CD8-positive, alpha-beta memory T cell (primary cell): ENCODE data around the gene ITPR2. TPM values are rescaled to one million over a fixed set of nuclear protein-coding genes. Genes with fewer than 3 reads are reported as not detected.

Experiments
- CTCF ChIA-PET: fragments of 350-600 bp; sonication (Branson Sonifier 250); formaldehyde crosslinking; loops from one replicate; lab custom pipeline; 2021; ENCODE audit warnings: antibody characterized with exemption; lab: Charles Lee
- POLR2A ChIA-PET: fragments of 350-600 bp; sonication (Branson Sonifier 250); formaldehyde crosslinking; loops from one replicate; lab custom pipeline; 2021; ENCODE audit warnings: antibody characterized with exemption; lab: Charles Lee
- DNase-seq, 5 donors: peaks; one replicate each; pipeline versions ENCODE4 v3.0.0 to v3.0.0-alpha.2; 2020 to 2022; ENCODE audit warnings: mixed read lengths in 1 of 5
- H3K27ac ChIP-seq: one replicate; pipeline ENCODE4 v1.7.0; 2013; ENCODE audit warnings: low read depth, mild to moderate bottlenecking, low read length, moderate library complexity
- H3K27me3 ChIP-seq: 2 replicates; pipeline ENCODE4 v1.7.0; 2013; ENCODE audit warnings: low read length, mild to moderate bottlenecking; ENCODE audit not compliant: insufficient read depth, poor library complexity, severe bottlenecking
- H3K36me3 ChIP-seq: 2 replicates; pipeline ENCODE4 v1.7.0; 2013; ENCODE audit warnings: mild to moderate bottlenecking, low read length, moderate library complexity; ENCODE audit not compliant: insufficient read depth
- H3K4me1 ChIP-seq: 2 replicates; pipeline ENCODE4 v1.7.0; 2013; ENCODE audit warnings: mild to moderate bottlenecking, low read length, moderate library complexity; ENCODE audit not compliant: insufficient read depth
- H3K4me3 ChIP-seq: 2 replicates; pipeline ENCODE4 v1.7.0; 2013; ENCODE audit warnings: mild to moderate bottlenecking, low read length
- H3K9me3 ChIP-seq: 2 replicates; pipeline ENCODE4 v1.7.0; 2013; ENCODE audit warnings: mild to moderate bottlenecking, low read length
- H3K27ac Mint-ChIP-seq, 8 donors: one replicate each; pipeline ENCODE4 v1.8.0; 2020 to 2021; ENCODE audit warnings: mixed read lengths in 8 of 8, mild to moderate bottlenecking in 6 of 8, inconsistent platforms in 3 of 8, moderate library complexity in 3 of 8
- H3K27me3 Mint-ChIP-seq, 2 donors: one replicate each; pipeline ENCODE4 v1.8.0; 2020 to 2021; ENCODE audit warnings: mixed read lengths in 2 of 2, mild to moderate bottlenecking in 1 of 2, moderate library complexity in 1 of 2
- H3K36me3 Mint-ChIP-seq, 3 donors: one replicate each; pipeline ENCODE4 v1.8.0; 2020 to 2021; ENCODE audit warnings: mixed read lengths in 3 of 3, inconsistent platforms in 1 of 3, mild to moderate bottlenecking in 1 of 3
- H3K4me1 Mint-ChIP-seq, 3 donors: one replicate each; pipeline ENCODE4 v1.8.0; 2020 to 2021; ENCODE audit warnings: mixed read lengths in 3 of 3, inconsistent platforms in 1 of 3, mild to moderate bottlenecking in 1 of 3
- H3K4me3 Mint-ChIP-seq, 7 donors: one replicate each; pipeline ENCODE4 v1.8.0; 2020 to 2021; ENCODE audit warnings: mixed read lengths in 7 of 7, mild to moderate bottlenecking in 6 of 7, moderate library complexity in 4 of 7, inconsistent platforms in 2 of 7
- H3K9me3 Mint-ChIP-seq, 5 donors: one replicate each; pipeline ENCODE4 v1.8.0; 2020 to 2022; ENCODE audit warnings: mixed read lengths in 5 of 5, mild to moderate bottlenecking in 3 of 5, moderate library complexity in 2 of 5, inconsistent platforms in 1 of 5
- polyA plus RNA-seq: library from polyadenylated mRNA; unstranded; fragments of 300-500 nt; fragmentation: Illumina TruSeq; gene quantifications from one replicate; pipeline ENCODE4 v1.2.3, GENCODE V29; 2021
- total RNA-seq, 2 experiments: library from RNA; stranded (reverse); gene quantifications; one replicate each; pipeline ENCODE4 v1.2.3, GENCODE V29; 2021

ITPR2 gene
- total and polyA plus RNA-seq, 3 experiments from 2014 or later: 13.0 to 29.4 (median 24.0) TPM

GRCh38 chr12:26666286-26666685, 166.7 kb downstream of the ITPR2 start:
- Histone ChIP-seq H3K27me3 (no peaks in the 10 kb centered on the region), H3K36me3 (peaks cover 4% of the 10 kb centered on the region), H3K9me3 (no peaks in the 10 kb centered on the region), H3K4me1 (no peaks in the 10 kb centered on the region), H3K27ac (no peak overlapping the region), H3K4me3 (no peak overlapping the region)
- no peak for DNase-seq
- Mint-ChIP-seq H3K4me3 (no peak overlapping the region), H3K27ac (no peak overlapping the region), H3K27me3 (no peaks in the 10 kb centered on the region), H3K36me3 (peaks cover 29 to 53% (median 35%) of the 10 kb centered on the region in 3 donors), H3K4me1 (peaks cover 0 to 2% (median 0%) of the 10 kb centered on the region in 3 donors), H3K9me3 (no peaks in the 10 kb centered on the region)
- CTCF ChIA-PET: no interaction called here
- POLR2A ChIA-PET: no interaction called here

- Histone ChIP-seq H3K4me3 (no peak overlapping the region), H3K36me3 (peaks cover 12% of the 10 kb centered on the region), H3K4me1 (no peaks in the 10 kb centered on the region), H3K27ac (no peak overlapping the region), H3K27me3 (no peaks in the 10 kb centered on the region), H3K9me3 (no peaks in the 10 kb centered on the region)
- DNase-seq: no peak
- H3K4me1 Mint-ChIP-seq: peaks cover 0 to under 1% (median 0%) of the 10 kb centered on the region in 3 donors
- POLR2A ChIA-PET: no interaction called here
- peaks cover 0 to 2% (median 0%) of the 10 kb centered on the region in 5 donors for H3K9me3 Mint-ChIP-seq
- no peaks in the 10 kb centered on the region for H3K27me3 Mint-ChIP-seq
- H3K27ac Mint-ChIP-seq: no peak overlapping the region
- H3K36me3 Mint-ChIP-seq: peaks cover 41 to 62% (median 47%) of the 10 kb centered on the region in 3 donors
- CTCF ChIA-PET: no interaction called here
- no peak overlapping the region for H3K4me3 Mint-ChIP-seq
These were observed 171.6 kb downstream of the ITPR2 start for GRCh38 chr12:26661399-26661798.

- no peak overlapping the region for H3K4me3 Mint-ChIP-seq
- Histone ChIP-seq H3K27ac (no peak overlapping the region), H3K4me1 (no peaks in the 10 kb centered on the region), H3K36me3 (peaks cover 18% of the 10 kb centered on the region), H3K9me3 (no peaks in the 10 kb centered on the region), H3K27me3 (no peaks in the 10 kb centered on the region), H3K4me3 (no peak overlapping the region)
- peaks cover 47 to 62% (median 50%) of the 10 kb centered on the region in 3 donors for H3K36me3 Mint-ChIP-seq
- POLR2A ChIA-PET: no interaction called here
- no peak overlapping the region for H3K27ac Mint-ChIP-seq
- no peak for DNase-seq
- CTCF ChIA-PET: no interaction called here
- H3K27me3 Mint-ChIP-seq: no peaks in the 10 kb centered on the region
- H3K9me3 Mint-ChIP-seq: peaks cover 0 to 2% (median 0%) of the 10 kb centered on the region in 5 donors
- H3K4me1 Mint-ChIP-seq: no peaks in the 10 kb centered on the region
These were observed 173.1 kb downstream of the ITPR2 start for GRCh38 chr12:26659930-26660329.

GRCh38 chr12:26658991-26659390, 174.0 kb downstream of the ITPR2 start:
- Mint-ChIP-seq H3K27me3 (peaks cover 0 to 3% of the 10 kb centered on the region in 2 donors), H3K9me3 (peaks cover 0 to 2% (median 0%) of the 10 kb centered on the region in 5 donors), H3K4me3 (no peak overlapping the region), H3K27ac (no peak overlapping the region), H3K4me1 (no peaks in the 10 kb centered on the region), H3K36me3 (peaks cover 49 to 65% (median 56%) of the 10 kb centered on the region in 3 donors)
- ChIA-PET CTCF (no interaction called here), POLR2A (no interaction called here)
- H3K27me3 ChIP-seq: no peaks in the 10 kb centered on the region
- no peak overlapping the region for H3K27ac ChIP-seq
- H3K36me3 ChIP-seq: peaks cover 22% of the 10 kb centered on the region
- no peak overlapping the region for H3K4me3 ChIP-seq
- no peak for DNase-seq
- H3K9me3 ChIP-seq: no peaks in the 10 kb centered on the region
- no peaks in the 10 kb centered on the region for H3K4me1 ChIP-seq

- H3K27me3 Mint-ChIP-seq: peaks cover 0 to 3% of the 10 kb centered on the region in 2 donors
- H3K4me3 Mint-ChIP-seq: no peak overlapping the region
- H3K27ac Mint-ChIP-seq: peak overlapping the region in 1 of 8 donors; percentile 59
These were observed 178.4 kb downstream of the ITPR2 start for GRCh38 chr12:26654623-26655022.

GRCh38 chr12:26651566-26652188, 181.3 kb downstream of the ITPR2 start:
- CTCF ChIA-PET: no interaction called here
- H3K27me3 Mint-ChIP-seq: peaks cover 0 to 3% of the 10 kb centered on the region in 2 donors

More at GRCh38 chr12:26654623-26655022, 178.4 kb downstream of the ITPR2 start:
- ChIA-PET POLR2A (no interaction called here), CTCF (no interaction called here)
- Mint-ChIP-seq H3K4me1 (no peaks in the 10 kb centered on the region), H3K9me3 (peaks cover 0 to 8% (median 5%) of the 10 kb centered on the region in 5 donors), H3K36me3 (peaks cover 47 to 76% (median 69%) of the 10 kb centered on the region in 3 donors)
- H3K9me3 ChIP-seq: no peaks in the 10 kb centered on the region
- no peak for DNase-seq
- H3K4me3 ChIP-seq: no peak overlapping the region
- peaks cover 22% of the 10 kb centered on the region for H3K36me3 ChIP-seq
- H3K4me1 ChIP-seq: no peaks in the 10 kb centered on the region
- no peaks in the 10 kb centered on the region for H3K27me3 ChIP-seq
- no peak overlapping the region for H3K27ac ChIP-seq

GRCh38 chr12:26651036-26651435, 182.0 kb downstream of the ITPR2 start:
- H3K4me3 ChIP-seq: no peak overlapping the region
- H3K27ac ChIP-seq: no peak overlapping the region
- H3K36me3 ChIP-seq: peaks cover 10% of the 10 kb centered on the region
- no peaks in the 10 kb centered on the region for H3K4me1 ChIP-seq
- Mint-ChIP-seq H3K27me3 (peaks cover 0 to 3% of the 10 kb centered on the region in 2 donors), H3K27ac (no peak overlapping the region), H3K36me3 (peaks cover 37 to 63% (median 63%) of the 10 kb centered on the region in 3 donors), H3K4me3 (no peak overlapping the region), H3K9me3 (peaks cover 0 to 8% (median 4%) of the 10 kb centered on the region in 5 donors), H3K4me1 (no peaks in the 10 kb centered on the region)
- ChIA-PET POLR2A (no interaction called here), CTCF (no interaction called here)
- H3K9me3 ChIP-seq: no peaks in the 10 kb centered on the region
- H3K27me3 ChIP-seq: no peaks in the 10 kb centered on the region
- no peak for DNase-seq

More at GRCh38 chr12:26651566-26652188, 181.3 kb downstream of the ITPR2 start:
- H3K4me1 Mint-ChIP-seq: no peaks in the 10 kb centered on the region
- Histone ChIP-seq H3K36me3 (peaks cover 16% of the 10 kb centered on the region), H3K27me3 (no peaks in the 10 kb centered on the region), H3K4me3 (no peak overlapping the region), H3K9me3 (no peaks in the 10 kb centered on the region), H3K4me1 (no peaks in the 10 kb centered on the region), H3K27ac (no peak overlapping the region)
- peaks cover 42 to 69% (median 64%) of the 10 kb centered on the region in 3 donors for H3K36me3 Mint-ChIP-seq
- POLR2A ChIA-PET: no interaction called here
- H3K4me3 Mint-ChIP-seq: no peak overlapping the region
- no peak overlapping the region for H3K27ac Mint-ChIP-seq
- H3K9me3 Mint-ChIP-seq: peaks cover 0 to 8% (median 4%) of the 10 kb centered on the region in 5 donors
- peak in 1 of 5 donors; percentile 2 for DNase-seq

GRCh38 chr12:26648999-26649398, 184.0 kb downstream of the ITPR2 start:
- Histone ChIP-seq H3K27me3 (no peaks in the 10 kb centered on the region), H3K9me3 (no peaks in the 10 kb centered on the region), H3K36me3 (no peaks in the 10 kb centered on the region), H3K4me3 (no peak overlapping the region), H3K4me1 (no peaks in the 10 kb centered on the region), H3K27ac (no peak overlapping the region)
- no peak overlapping the region for H3K27ac Mint-ChIP-seq
- H3K9me3 Mint-ChIP-seq: peaks cover 0 to 8% (median 4%) of the 10 kb centered on the region in 5 donors
- H3K27me3 Mint-ChIP-seq: no peaks in the 10 kb centered on the region
- no peaks in the 10 kb centered on the region for H3K4me1 Mint-ChIP-seq
- DNase-seq: no peak
- H3K4me3 Mint-ChIP-seq: no peak overlapping the region
- peaks cover 38 to 54% (median 49%) of the 10 kb centered on the region in 3 donors for H3K36me3 Mint-ChIP-seq
- POLR2A ChIA-PET: no interaction called here
- CTCF ChIA-PET: no interaction called here
